GM23338 (cell line): ENCODE measurements around the gene SHISAL1. TPM values are rescaled to one million over a fixed set of nuclear protein-coding genes. Genes with fewer than 3 reads are reported as not detected.

Source experiments
- ATAC-seq: fragments of 200-7000 bp; cut with Tn5 transposase; 3 replicates; pipeline ENCODE4 v1.9.1; 2020
- DNase-seq: peaks from one replicate; pipeline ENCODE4 v3.0.0-alpha.2; 2015; ENCODE audit warnings: low spot score
- H2AFZ ChIP-seq: fragments of 200-600 bp; sonication (generic); 2 replicates; pipeline ENCODE4 v1.8.0; 2016; ENCODE audit warnings: antibody characterized with exemption, mild to moderate bottlenecking, moderate library complexity
- H3F3A ChIP-seq: fragments of 200-600 bp; sonication (generic); replicated peaks from 2 replicates; pipeline ENCODE4 v1.8.0; 2017; ENCODE audit warnings: antibody characterized with exemption, mixed run types, low read depth
- H3K27ac ChIP-seq: fragments of 200-600 bp; sonication (generic); 2 replicates; pipeline ENCODE4 v1.6.1; 2016; ENCODE audit warnings: low read depth
- H3K27me3 ChIP-seq: fragments of 200-600 bp; sonication (generic); 2 replicates; pipeline ENCODE4 v1.8.0; 2016; ENCODE audit warnings: mild to moderate bottlenecking, mixed run types, moderate library complexity; ENCODE audit not compliant: insufficient read depth
- H3K36me3 ChIP-seq: fragments of 200-600 bp; sonication (generic); 2 replicates; pipeline ENCODE4 v1.8.0; 2016; ENCODE audit warnings: mild to moderate bottlenecking; ENCODE audit not compliant: insufficient read depth
- H3K4me1 ChIP-seq: fragments of 200-600 bp; sonication (generic); 2 replicates; pipeline ENCODE4 v1.8.0; 2016; ENCODE audit warnings: mild to moderate bottlenecking, moderate library complexity; ENCODE audit not compliant: insufficient read depth
- H3K4me2 ChIP-seq: fragments of 200-600 bp; sonication (generic); 2 replicates; pipeline ENCODE4 v1.7.1; 2017; ENCODE audit warnings: mixed run types
- H3K4me3 ChIP-seq: fragments of 200-600 bp; sonication (generic); 2 replicates; pipeline ENCODE4 v1.6.1; 2016; ENCODE audit warnings: mixed run types
- H3K79me2 ChIP-seq: fragments of 200-600 bp; sonication (generic); replicated peaks from 2 replicates; pipeline ENCODE4 v1.8.0; 2017; ENCODE audit warnings: mild to moderate bottlenecking; ENCODE audit not compliant: insufficient read depth
- H3K9me2 ChIP-seq: fragments of 200-600 bp; sonication (generic); 2 replicates; pipeline ENCODE4 v1.8.0; 2017; ENCODE audit not compliant: insufficient read depth
- H4K20me1 ChIP-seq: fragments of 200-600 bp; sonication (generic); replicated peaks from 2 replicates; pipeline ENCODE4 v1.8.0; 2017; ENCODE audit warnings: mild to moderate bottlenecking; ENCODE audit not compliant: insufficient read depth
- H3K27ac Mint-ChIP-seq: 2 replicates; pipeline ENCODE4 v1.8.0; 2020; ENCODE audit warnings: inconsistent platforms, mild to moderate bottlenecking, moderate library complexity, mixed read lengths
- H3K27me3 Mint-ChIP-seq: 3 replicates; pipeline ENCODE4 v1.8.0; 2022; ENCODE audit warnings: low read depth, mild to moderate bottlenecking, moderate library complexity, mixed read lengths, inconsistent platforms; ENCODE audit not compliant: insufficient read depth, poor library complexity
- H3K36me3 Mint-ChIP-seq: 3 replicates; pipeline ENCODE4 v1.8.0; 2021; ENCODE audit warnings: low read depth, mild to moderate bottlenecking, inconsistent platforms, moderate library complexity, mixed read lengths
- H3K4me1 Mint-ChIP-seq: 3 replicates; pipeline ENCODE4 v1.8.0; 2020; ENCODE audit warnings: mild to moderate bottlenecking, inconsistent platforms, mixed read lengths
- H3K4me3 Mint-ChIP-seq: 3 replicates; pipeline ENCODE4 v1.8.0; 2021; ENCODE audit warnings: moderate library complexity, mild to moderate bottlenecking, inconsistent platforms, mixed read lengths
- H3K9me3 Mint-ChIP-seq: 3 replicates; pipeline ENCODE4 v1.8.0; 2020; ENCODE audit warnings: moderate library complexity, mild to moderate bottlenecking, inconsistent platforms, mixed read lengths
- CREB1 ChIP-seq: fragments of 250-450 bp; sonication (Bioruptor Pico); IDR thresholded peaks from 2 replicates; pipeline ENCODE4 v1.5.0; 2020; ENCODE audit warnings: low read depth, mild to moderate bottlenecking, moderate library complexity
- EZH2 ChIP-seq: fragments of 200-600 bp; sonication (generic); IDR thresholded peaks from one replicate; pipeline ENCODE4 v1.8.0; 2017; ENCODE audit warnings: antibody characterized with exemption, mild to moderate bottlenecking, low read depth; ENCODE audit not compliant: unreplicated experiment
- JUNB ChIP-seq: IDR thresholded peaks from one replicate; pipeline ENCODE4 v1.6.1; 2016; ENCODE audit warnings: antibody characterized with exemption; ENCODE audit not compliant: unreplicated experiment
- REST ChIP-seq: IDR thresholded peaks from one replicate; pipeline ENCODE4 v1.6.1; 2018; ENCODE audit warnings: antibody characterized with exemption; ENCODE audit not compliant: unreplicated experiment
- STAT1 ChIP-seq: IDR thresholded peaks from one replicate; pipeline ENCODE4 v1.6.1; 2016; ENCODE audit warnings: antibody characterized with exemption; ENCODE audit not compliant: unreplicated experiment
- ZNF114 ChIP-seq: fragments of 250-450 bp; sonication (Bioruptor Pico); IDR thresholded peaks from 2 replicates; pipeline ENCODE4 v1.5.0; 2020; ENCODE audit warnings: mild to moderate bottlenecking, moderate library complexity
- polyA plus RNA-seq: library from polyadenylated mRNA; unstranded; fragments of >200 nt; fragmentation: Nextera tagmentation; extraction: Ambion mirVana; gene quantifications from 2 replicates; pipeline ENCODE4 v1.2.1, GENCODE V29; 2016
- total RNA-seq: library from RNA; depleted of rRNA; stranded (reverse); fragments of >200 nt; shearing (Covaris generic); gene quantifications from 2 replicates; pipeline ENCODE4 v1.2.3, GENCODE V29; 2014
- TF ChIP-seq, protein P1 (sequence below), 2 experiments: fragments of 200-600 bp in 1 of 2; sonication (generic) in 1 of 2; conservative IDR thresholded peaks; 2 replicates each; pipeline versions ENCODE4 v1.5.1 to v1.6.1; 2016 to 2017; ENCODE audit warnings: antibody characterized with exemption in 2 of 2, low read depth in 2 of 2, mild to moderate bottlenecking in 2 of 2, moderate library complexity in 1 of 2

Gene SHISAL1
- total and polyA plus RNA-seq, 2 experiments from 2014 or later: 0.71 to 3.4 TPM

GRCh38 chr22:44263547-44263946 is 49.2 kb downstream of the SHISAL1 start:
- DNase-seq (no peak), ATAC-seq (no peak)
- Histone ChIP-seq H3K4me3 (no peak overlapping the region), H3K4me2 (no peak overlapping the region), H3K4me1 (no peaks in the 10 kb centered on the region), H3K9me2 (no peaks in the 10 kb centered on the region), H4K20me1 (no peaks in the 10 kb centered on the region), H3K79me2 (no peaks in the 10 kb centered on the region), H3K27me3 (no peaks in the 10 kb centered on the region), H3K27ac (no peak overlapping the region), H3K36me3 (no peaks in the 10 kb centered on the region), H3F3A (no peaks in the 10 kb centered on the region), H2AFZ (no peak overlapping the region)
- peaks cover 13% of the 10 kb centered on the region for H3K27me3 Mint-ChIP-seq
- no peak for TF ChIP-seq JUNB
- TF ChIP-seq, protein P1, sequence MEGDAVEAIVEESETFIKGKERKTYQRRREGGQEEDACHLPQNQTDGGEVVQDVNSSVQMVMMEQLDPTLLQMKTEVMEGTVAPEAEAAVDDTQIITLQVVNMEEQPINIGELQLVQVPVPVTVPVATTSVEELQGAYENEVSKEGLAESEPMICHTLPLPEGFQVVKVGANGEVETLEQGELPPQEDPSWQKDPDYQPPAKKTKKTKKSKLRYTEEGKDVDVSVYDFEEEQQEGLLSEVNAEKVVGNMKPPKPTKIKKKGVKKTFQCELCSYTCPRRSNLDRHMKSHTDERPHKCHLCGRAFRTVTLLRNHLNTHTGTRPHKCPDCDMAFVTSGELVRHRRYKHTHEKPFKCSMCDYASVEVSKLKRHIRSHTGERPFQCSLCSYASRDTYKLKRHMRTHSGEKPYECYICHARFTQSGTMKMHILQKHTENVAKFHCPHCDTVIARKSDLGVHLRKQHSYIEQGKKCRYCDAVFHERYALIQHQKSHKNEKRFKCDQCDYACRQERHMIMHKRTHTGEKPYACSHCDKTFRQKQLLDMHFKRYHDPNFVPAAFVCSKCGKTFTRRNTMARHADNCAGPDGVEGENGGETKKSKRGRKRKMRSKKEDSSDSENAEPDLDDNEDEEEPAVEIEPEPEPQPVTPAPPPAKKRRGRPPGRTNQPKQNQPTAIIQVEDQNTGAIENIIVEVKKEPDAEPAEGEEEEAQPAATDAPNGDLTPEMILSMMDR (conservative IDR thresholded peaks at IDR 0.05; ENCODE audit: low read depth in 2 of 2): no peak
- TF ChIP-seq ZNF114 (CRISPR knock-in tag): no peak
- no peak for TF ChIP-seq EZH2
- H3K4me3 Mint-ChIP-seq: no peak overlapping the region
- peaks cover 12% of the 10 kb centered on the region for H3K36me3 Mint-ChIP-seq
- H3K9me3 Mint-ChIP-seq: peaks cover 14% of the 10 kb centered on the region
- no peak overlapping the region for H3K27ac Mint-ChIP-seq
- H3K4me1 Mint-ChIP-seq: peaks cover 11% of the 10 kb centered on the region

DNA sequence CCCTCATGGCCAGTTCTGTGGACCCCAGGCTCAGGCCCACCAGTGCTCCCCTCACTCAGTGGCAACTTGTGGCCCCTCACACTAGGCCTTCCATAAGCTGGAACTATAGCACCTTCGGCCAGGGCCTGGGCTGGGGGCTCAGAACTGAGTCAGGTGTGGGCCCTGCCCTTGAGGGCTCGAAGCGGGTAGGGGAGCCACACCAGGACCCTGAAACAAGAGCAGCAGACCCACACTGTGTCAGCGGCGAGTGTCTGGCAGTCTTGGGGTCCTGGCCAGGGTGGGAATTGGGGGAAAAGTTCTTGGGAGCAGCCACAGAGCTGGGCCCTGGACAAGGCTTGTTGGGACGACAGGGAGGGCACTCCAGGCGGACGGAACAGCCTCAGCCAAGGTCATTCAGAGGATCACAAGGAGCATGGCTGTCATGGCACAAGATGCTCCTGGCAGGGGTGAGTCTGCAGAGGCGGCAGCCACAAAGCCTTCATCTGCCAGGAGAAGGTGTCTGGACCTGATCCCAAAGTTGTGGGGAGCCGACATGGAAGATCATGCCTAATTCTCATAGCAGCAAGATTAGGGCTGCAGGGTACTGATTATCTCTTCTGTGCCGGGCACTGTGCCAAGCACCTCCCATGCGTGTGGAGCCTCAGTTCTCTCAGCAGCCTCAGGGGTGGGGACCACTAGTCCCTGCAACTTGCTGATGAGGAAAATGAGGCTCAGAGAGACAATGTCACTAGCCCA is 50.7 kb downstream of the SHISAL1 start:
- DNase-seq (no peak), ATAC-seq (no peak; the same call in 2 of the 3 replicates)
- H3K4me1 Mint-ChIP-seq: peaks cover 16% of the 10 kb centered on the region
- Histone ChIP-seq H4K20me1 (no peaks in the 10 kb centered on the region), H3K4me1 (0 out of 2 replicates have a peak, but pooled peaks cover 3% of the 10 kb centered on the region), H3K4me3 (no peak overlapping the region), H3F3A (no peaks in the 10 kb centered on the region), H3K4me2 (no peak overlapping the region), H3K9me2 (no peaks in the 10 kb centered on the region), H3K36me3 (no peaks in the 10 kb centered on the region), H3K27ac (no peak overlapping the region), H3K79me2 (no peaks in the 10 kb centered on the region), H2AFZ (no peak overlapping the region), H3K27me3 (no peaks in the 10 kb centered on the region)
- peaks cover 17% of the 10 kb centered on the region for H3K9me3 Mint-ChIP-seq
- H3K4me3 Mint-ChIP-seq: no peak overlapping the region
- no peak for TF ChIP-seq CREB1
- no peak for TF ChIP-seq ZNF114 (CRISPR knock-in tag)
- H3K36me3 Mint-ChIP-seq: peaks cover 19% of the 10 kb centered on the region
- no peak overlapping the region; the same call in 1 of the 2 replicates for H3K27ac Mint-ChIP-seq
- peaks cover 11% of the 10 kb centered on the region for H3K27me3 Mint-ChIP-seq

- H3K27me3 Mint-ChIP-seq: peaks cover 16% of the 10 kb centered on the region
- no peak overlapping the region for H2AFZ ChIP-seq
- no peak overlapping the region for H3K27ac ChIP-seq
- no peak overlapping the region for H3K4me3 Mint-ChIP-seq
- H3K4me1 Mint-ChIP-seq: peaks cover 23% of the 10 kb centered on the region
- no peaks in the 10 kb centered on the region for H3F3A ChIP-seq
- H3K79me2 ChIP-seq: no peaks in the 10 kb centered on the region
- ATAC-seq (no peak), DNase-seq (no peak)
- 0 out of 2 replicates have a peak, but pooled peaks cover 4% of the 10 kb centered on the region for H3K4me1 ChIP-seq
- H3K4me3 ChIP-seq: no peak overlapping the region
- no peak overlapping the region for H3K4me2 ChIP-seq
- H3K36me3 ChIP-seq: no peaks in the 10 kb centered on the region
- H3K36me3 Mint-ChIP-seq: peaks cover 19% of the 10 kb centered on the region
- no peaks in the 10 kb centered on the region for H3K9me2 ChIP-seq
- H4K20me1 ChIP-seq: no peaks in the 10 kb centered on the region
- no peaks in the 10 kb centered on the region for H3K27me3 ChIP-seq
- H3K9me3 Mint-ChIP-seq: peaks cover 17% of the 10 kb centered on the region
- H3K27ac Mint-ChIP-seq: no peak overlapping the region
- TF ChIP-seq JUNB: no peak
- TF ChIP-seq REST: no peak
- TF ChIP-seq ZNF114 (CRISPR knock-in tag): no peak
- no peak for TF ChIP-seq EZH2
- no peak for TF ChIP-seq STAT1
- TF ChIP-seq, protein P1 (conservative IDR thresholded peaks at IDR 0.05; ENCODE audit: low read depth in 2 of 2): no peak
Measured at GRCh38 chr22:44261164-44261860, 51.4 kb downstream of the SHISAL1 start.
